ENCODE results near the gene ADSS2. TPM values are rescaled to one million over a fixed set of nuclear protein-coding genes. Genes with fewer than 3 reads are reported as not detected.
"Not testable (repeated sequence)": the region's sequence is repeated elsewhere in the genome, so short reads cannot be mapped to it uniquely, and the experiment has no call there.

The ADSS2 gene
- 10 to 100 TPM; 38.9 to 52.7 TPM for total RNA-seq
- polyA plus RNA-seq (ENCODE audit: insufficient read length in 2 of 2) = 10 to 100 TPM; 52.3 to 58.2 TPM
- long read RNA-seq, donor 1, transcript ADSS-201 (13 exons, 2,780 nt) = major isoform, 17 of 17 reads
- long read RNA-seq, donor 1, partial matches to known transcripts = 0 of 17 reads
- long read RNA-seq, donor 1, other reads (novel, unspliced or antisense) = 0 of 17 reads
- long read RNA-seq, donor 2, transcript ADSS-201 (13 exons, 2,780 nt) = major isoform, 6 of 6 reads
- long read RNA-seq, donor 2, partial matches to known transcripts = 0 of 6 reads
- long read RNA-seq, donor 2, other reads (novel, unspliced or antisense) = 0 of 6 reads
- long read RNA-seq, donor 3, transcript ADSS-201 (13 exons, 2,780 nt) = major isoform, 13 of 14 reads
- long read RNA-seq, donor 3, partial matches to known transcripts = 0 of 14 reads
- long read RNA-seq, donor 3, other reads (novel, unspliced or antisense) = 0 of 14 reads
- long read RNA-seq, donor 4, transcript ADSS-201 (13 exons, 2,780 nt) = major isoform, 7 of 19 reads
- long read RNA-seq, donor 4, partial matches to known transcripts = 12 of 19 reads
- long read RNA-seq, donor 4, other reads (novel, unspliced or antisense) = 0 of 19 reads

- under 1% methylated on average over 45 of the region's 45 CpGs for WGBS (ENCODE audit: insufficient coverage)
- H3K36me3 ChIP-seq (ENCODE audit: control insufficient read depth, insufficient read depth, low read length) = no peaks in the 10 kb centered on the region
- no peaks in the 10 kb centered on the region for H3K27me3 ChIP-seq (ENCODE audit: control insufficient read depth, insufficient read depth, low read length)
- peaks cover 7% of the 10 kb centered on the region for H3K4me1 ChIP-seq (ENCODE audit: control insufficient read depth, insufficient read depth, low read length)
- peak within 1 kb of the TSS; percentile 93 for H3K27ac ChIP-seq (ENCODE audit: low read depth, low read length)
- DNase-seq (ENCODE audit: low read depth in 4 of 6, low spot score in 6 of 6) = no peak
- no peaks in the 10 kb centered on the region for H3K9me3 ChIP-seq (ENCODE audit: control insufficient read depth, insufficient read depth, low read length)
- H3K4me3 ChIP-seq (ENCODE audit: low read depth, low read length) = peak within 1 kb of the TSS; percentile 92
These were observed at the start of gene ADSS2 for GRCh38 chr1:244451539-244451950. TSS of gene ADSS2 (minus strand) at chr1:244451909. CDS start at chr1:244451817, 92 bp downstream.

DNA sequence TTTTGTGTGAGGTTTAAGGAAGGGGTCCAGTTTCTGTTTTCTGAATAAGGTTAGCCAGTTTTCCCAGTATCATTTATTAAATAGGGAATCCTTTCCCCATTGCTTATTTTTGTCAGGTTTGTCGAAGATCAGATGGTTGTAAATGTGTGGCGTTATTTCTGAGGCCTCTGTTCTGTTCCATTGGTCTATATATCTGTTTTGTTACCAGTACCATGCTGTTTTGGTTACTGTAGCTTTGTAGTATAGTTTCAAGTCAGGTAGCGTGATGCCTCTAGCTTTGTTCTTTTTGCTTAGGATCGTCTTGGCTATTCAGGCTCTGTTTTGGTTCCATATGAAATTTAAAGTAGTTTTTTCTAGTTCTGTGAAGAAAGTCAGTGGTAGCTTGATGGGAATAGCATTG, 48.8 kb upstream of the ADSS2 start:
- H3K4me3 ChIP-seq (ENCODE audit: low read depth, low read length); DNase-seq (ENCODE audit: low read depth in 4 of 6, low spot score in 6 of 6); H3K27ac ChIP-seq (ENCODE audit: low read depth, low read length); H3K27me3 ChIP-seq (ENCODE audit: control insufficient read depth, insufficient read depth, low read length); H3K4me1 ChIP-seq (ENCODE audit: control insufficient read depth, insufficient read depth, low read length); H3K36me3 ChIP-seq (ENCODE audit: control insufficient read depth, insufficient read depth, low read length); H3K9me3 ChIP-seq (ENCODE audit: control insufficient read depth, insufficient read depth, low read length): not testable (repeated sequence)
- 100% methylated on average over 1 of the region's 4 CpGs for WGBS (ENCODE audit: insufficient coverage)

DNA sequence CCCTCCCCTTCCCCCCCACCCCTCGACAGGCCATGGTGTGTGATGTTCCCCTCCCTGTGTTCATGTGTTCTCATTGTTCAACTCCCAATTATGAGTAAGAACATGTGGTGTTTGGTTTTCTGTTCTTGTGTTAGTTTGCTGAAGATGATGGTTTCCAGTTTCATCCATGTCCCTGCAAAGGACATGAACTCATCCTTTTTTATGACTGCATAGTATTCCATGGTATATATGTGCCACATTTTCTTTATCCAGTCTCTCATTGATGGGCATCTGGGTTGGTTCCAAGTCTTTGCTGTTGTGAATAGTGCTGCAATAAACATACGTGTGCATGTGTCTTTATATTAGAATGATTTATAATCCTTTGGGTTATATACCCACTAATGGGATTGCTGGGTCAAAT, 47.8 kb upstream of the ADSS2 start:
- H3K4me3 ChIP-seq (ENCODE audit: low read depth, low read length); DNase-seq (ENCODE audit: low read depth in 4 of 6, low spot score in 6 of 6); H3K36me3 ChIP-seq (ENCODE audit: control insufficient read depth, insufficient read depth, low read length); H3K27ac ChIP-seq (ENCODE audit: low read depth, low read length); H3K9me3 ChIP-seq (ENCODE audit: control insufficient read depth, insufficient read depth, low read length); H3K4me1 ChIP-seq (ENCODE audit: control insufficient read depth, insufficient read depth, low read length); H3K27me3 ChIP-seq (ENCODE audit: control insufficient read depth, insufficient read depth, low read length): not testable (repeated sequence)
- no CpG with 5 or more reads among the region's 2 CpGs for WGBS (ENCODE audit: insufficient coverage)

DNA sequence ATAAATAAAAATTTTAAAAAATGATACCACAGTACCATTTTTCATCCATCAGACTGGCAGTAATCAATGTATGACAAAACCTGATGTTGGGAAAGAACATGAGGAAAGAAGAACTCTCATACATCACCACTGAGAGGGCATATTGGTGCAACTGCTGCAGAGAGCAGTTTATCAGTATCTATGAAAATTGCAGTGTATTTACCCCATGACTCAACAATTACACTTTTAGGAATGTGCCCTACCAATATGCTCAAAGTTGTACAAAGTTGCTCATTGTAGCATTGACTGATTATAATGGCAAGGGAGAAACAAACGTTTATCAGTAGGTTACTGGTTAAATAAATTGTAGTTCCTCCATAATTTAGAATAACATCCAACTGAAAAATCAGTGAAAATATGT, 46.1 kb upstream of the ADSS2 start:
- H3K4me3 ChIP-seq (ENCODE audit: low read depth, low read length) = no peak overlapping the region
- H3K36me3 ChIP-seq (ENCODE audit: control insufficient read depth, insufficient read depth, low read length) = no peaks in the 10 kb centered on the region
- no CpG with 5 or more reads among the region's 1 CpG for WGBS (ENCODE audit: insufficient coverage)
- H3K4me1 ChIP-seq (ENCODE audit: control insufficient read depth, insufficient read depth, low read length) = no peaks in the 10 kb centered on the region
- H3K9me3 ChIP-seq (ENCODE audit: control insufficient read depth, insufficient read depth, low read length) = no peaks in the 10 kb centered on the region
- no peak for DNase-seq (ENCODE audit: low read depth in 4 of 6, low spot score in 6 of 6)
- no peaks in the 10 kb centered on the region for H3K27me3 ChIP-seq (ENCODE audit: control insufficient read depth, insufficient read depth, low read length)
- H3K27ac ChIP-seq (ENCODE audit: low read depth, low read length) = no peak overlapping the region

- WGBS (ENCODE audit: insufficient coverage) = 9% methylated on average over 1 of the region's 1 CpG
- Histone ChIP-seq H3K27ac (ENCODE audit: low read depth, low read length) (no peak overlapping the region), H3K27me3 (ENCODE audit: control insufficient read depth, insufficient read depth, low read length) (no peaks in the 10 kb centered on the region), H3K4me1 (ENCODE audit: control insufficient read depth, insufficient read depth, low read length) (no peaks in the 10 kb centered on the region), H3K36me3 (ENCODE audit: control insufficient read depth, insufficient read depth, low read length) (no peaks in the 10 kb centered on the region), H3K9me3 (ENCODE audit: control insufficient read depth, insufficient read depth, low read length) (no peaks in the 10 kb centered on the region), H3K4me3 (ENCODE audit: low read depth, low read length) (no peak overlapping the region)
- no peak for DNase-seq (ENCODE audit: low read depth in 4 of 6, low spot score in 6 of 6)
These were observed 44.5 kb upstream of the ADSS2 start for GRCh38 chr1:244496186-244496585.

- no peaks in the 10 kb centered on the region for H3K4me1 ChIP-seq (ENCODE audit: control insufficient read depth, insufficient read depth, low read length)
These were observed 42.9 kb upstream of the ADSS2 start for GRCh38 chr1:244494653-244495052.

DNA sequence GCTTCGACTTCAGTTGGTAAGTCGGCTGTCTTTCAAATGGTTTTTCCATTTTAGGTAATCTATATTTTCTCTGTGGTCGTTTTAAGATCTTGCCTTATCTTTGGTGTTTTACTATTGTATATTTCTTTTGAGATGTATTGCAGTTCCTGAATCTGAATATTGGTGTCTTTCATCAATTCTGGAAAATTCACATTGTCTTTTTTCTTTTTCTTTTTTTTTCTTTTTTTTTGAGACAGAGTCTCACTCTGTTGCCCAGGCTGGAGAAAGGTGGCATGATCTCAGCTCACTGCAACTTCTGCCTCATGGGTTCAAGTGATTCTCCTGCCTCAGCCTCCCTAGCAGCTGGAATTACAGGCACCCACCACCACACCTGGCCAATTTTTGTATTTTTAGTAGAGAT, 33.3 kb upstream of the ADSS2 start:
- not testable (repeated sequence) for H3K4me3 ChIP-seq (ENCODE audit: low read depth, low read length); DNase-seq (ENCODE audit: low read depth in 4 of 6, low spot score in 6 of 6); H3K9me3 ChIP-seq (ENCODE audit: control insufficient read depth, insufficient read depth, low read length); H3K27ac ChIP-seq (ENCODE audit: low read depth, low read length); H3K4me1 ChIP-seq (ENCODE audit: control insufficient read depth, insufficient read depth, low read length); H3K27me3 ChIP-seq (ENCODE audit: control insufficient read depth, insufficient read depth, low read length); H3K36me3 ChIP-seq (ENCODE audit: control insufficient read depth, insufficient read depth, low read length)
- no CpG with 5 or more reads among the region's 3 CpGs for WGBS (ENCODE audit: insufficient coverage)

More at GRCh38 chr1:244494653-244495052, 42.9 kb upstream of the ADSS2 start:
- no CpG with 5 or more reads among the region's 2 CpGs for WGBS (ENCODE audit: insufficient coverage)
- Histone ChIP-seq H3K9me3 (ENCODE audit: control insufficient read depth, insufficient read depth, low read length) (no peaks in the 10 kb centered on the region), H3K27me3 (ENCODE audit: control insufficient read depth, insufficient read depth, low read length) (no peaks in the 10 kb centered on the region), H3K36me3 (ENCODE audit: control insufficient read depth, insufficient read depth, low read length) (no peaks in the 10 kb centered on the region), H3K27ac (ENCODE audit: low read depth, low read length) (no peak overlapping the region), H3K4me3 (ENCODE audit: low read depth, low read length) (no peak overlapping the region)
- DNase-seq (ENCODE audit: low read depth in 4 of 6, low spot score in 6 of 6) = no peak

DNA sequence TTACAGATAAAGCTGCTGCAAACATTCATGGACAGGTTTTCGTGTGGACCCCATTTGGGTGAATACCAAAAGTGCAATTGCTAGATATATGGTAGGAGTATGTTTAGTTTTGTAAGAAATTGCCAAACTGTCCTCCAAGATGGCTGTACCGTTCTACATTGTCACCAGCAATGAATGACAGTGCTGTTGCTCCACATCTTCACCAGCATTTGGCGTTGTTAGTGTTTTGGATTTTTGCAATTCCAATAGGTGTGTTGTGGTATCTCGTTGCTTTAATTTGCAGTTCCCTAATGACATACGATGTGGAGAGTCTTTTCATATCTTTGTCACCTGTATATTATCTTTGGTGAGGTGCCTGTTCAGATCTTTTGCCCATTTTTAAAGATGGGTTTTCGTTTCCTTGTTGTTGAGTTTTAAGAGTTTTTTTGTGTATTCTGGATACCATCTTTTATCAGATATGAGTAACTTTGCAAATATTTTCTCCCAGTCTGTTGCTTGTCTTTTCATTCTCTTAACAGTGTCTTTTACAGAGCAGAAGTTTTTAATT, 21.4 kb upstream of the ADSS2 start:
- H3K36me3 ChIP-seq (ENCODE audit: control insufficient read depth, insufficient read depth, low read length) = no peaks in the 10 kb centered on the region
- no peak overlapping the region for H3K4me3 ChIP-seq (ENCODE audit: low read depth, low read length)
- 82% methylated on average over 1 of the region's 6 CpGs for WGBS (ENCODE audit: insufficient coverage)
- no peaks in the 10 kb centered on the region for H3K4me1 ChIP-seq (ENCODE audit: control insufficient read depth, insufficient read depth, low read length)
- no peaks in the 10 kb centered on the region for H3K27me3 ChIP-seq (ENCODE audit: control insufficient read depth, insufficient read depth, low read length)
- no peak overlapping the region for H3K27ac ChIP-seq (ENCODE audit: low read depth, low read length)
- H3K9me3 ChIP-seq (ENCODE audit: control insufficient read depth, insufficient read depth, low read length) = no peaks in the 10 kb centered on the region
- no peak for DNase-seq (ENCODE audit: low read depth in 4 of 6, low spot score in 6 of 6)

DNA sequence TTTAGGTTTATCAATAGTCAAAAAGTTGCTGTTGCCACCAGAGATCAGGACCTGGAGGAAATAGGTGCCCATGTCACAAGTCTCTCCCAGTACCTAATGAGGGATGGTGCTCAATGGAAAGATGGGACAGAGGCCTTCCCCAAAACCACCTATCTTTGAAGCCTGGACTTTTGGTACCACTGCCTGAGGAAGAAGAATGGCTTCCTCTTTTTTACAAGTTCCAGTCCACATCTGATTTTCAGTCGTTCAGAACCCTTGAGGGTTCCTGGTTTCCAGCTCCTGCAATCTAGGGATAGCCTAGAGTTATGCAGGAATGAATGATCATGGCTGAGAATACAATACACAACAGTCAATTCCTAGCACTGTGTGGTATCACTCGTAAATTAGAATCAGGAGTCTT, 15.0 kb upstream of the ADSS2 start:
- H3K27me3 ChIP-seq (ENCODE audit: control insufficient read depth, insufficient read depth, low read length) = no peaks in the 10 kb centered on the region
- DNase-seq (ENCODE audit: low read depth in 4 of 6, low spot score in 6 of 6) = no peak
- no peak overlapping the region for H3K27ac ChIP-seq (ENCODE audit: low read depth, low read length)
- no peaks in the 10 kb centered on the region for H3K36me3 ChIP-seq (ENCODE audit: control insufficient read depth, insufficient read depth, low read length)
- no CpG with 5 or more reads among the region's 2 CpGs for WGBS (ENCODE audit: insufficient coverage)
- no peak overlapping the region for H3K4me3 ChIP-seq (ENCODE audit: low read depth, low read length)
- peaks cover 3% of the 10 kb centered on the region for H3K9me3 ChIP-seq (ENCODE audit: control insufficient read depth, insufficient read depth, low read length)
- H3K4me1 ChIP-seq (ENCODE audit: control insufficient read depth, insufficient read depth, low read length) = peaks cover 2% of the 10 kb centered on the region

All from spinal cord (tissue), 10 donors.